HepG2 (cell line): Measurements from ENCODE around the gene LENG1. TPM values are rescaled to one million over a fixed set of nuclear protein-coding genes. Genes with fewer than 3 reads are reported as not detected.

ENCODE experiments used
- ATAC-seq: fragments of 200-7000 bp; cut with Tn5 transposase; 3 replicates; pipeline ENCODE4 v1.9.1; 2020; ENCODE audit warnings: mild to moderate bottlenecking, moderate library complexity
- BruUV-seq: library from RNA; stranded (reverse); fragments of 400-500 nt; replicated peaks from 2 replicates; lab custom pipeline; 2021; lab: Mats Ljungman, UMichigan
- CTCF ChIA-PET: fragments of 300-600 bp; formaldehyde crosslinking; extraction: SDS; loops from one replicate; lab custom pipeline; 2021; ENCODE audit warnings: low total read pairs, inconsistent platforms, low intra/inter-chr PET ratio; lab: Yijun Ruan, JAX
- POLR2A ChIA-PET: fragments of 350-600 bp; sonication (Branson Sonifier 250); formaldehyde crosslinking; loops from one replicate; lab custom pipeline; 2020; ENCODE audit warnings: antibody characterized with exemption, inconsistent platforms; lab: Yijun Ruan, JAX
- DNase-seq: peaks from one replicate; pipeline ENCODE4 v3.0.0-alpha.2; 2015; ENCODE audit warnings: low spot score
- FAIRE-seq: peaks from 3 replicates; lab custom pipeline; 2011; peaks lifted over from hg19 to GRCh38; lab: Jason Lieb, UNC
- H2AFZ ChIP-seq: one replicate; pipeline ENCODE4 v1.6.1; 2011; ENCODE audit warnings: low read length, inconsistent platforms
- H3K27ac ChIP-seq: fragments of 300-600 bp; 3 replicates; pipeline ENCODE4 v1.8.0; 2011; ENCODE audit warnings: mixed run types, mild to moderate bottlenecking, mixed read lengths, low read length, inconsistent platforms; ENCODE audit not compliant: insufficient read depth; ENCODE audit errors: extremely low read length
- H3K27me3 ChIP-seq, 2 experiments: fragments of 200-600 bp in 1 of 2; 2 replicates in 1 of 2; 3 replicates in 1 of 2; pipeline versions ENCODE4 v1.6.0 to v1.8.0; 2011; ENCODE audit warnings: low read length in 2 of 2, mild to moderate bottlenecking in 2 of 2, moderate library complexity in 2 of 2, inconsistent platforms in 1 of 2; ENCODE audit not compliant: insufficient read depth in 2 of 2, control insufficient read depth in 1 of 2
- H3K36me3 ChIP-seq, 2 experiments: fragments of 200-600 bp in 1 of 2; replicated peaks in 1 of 2; 2 replicates in 1 of 2; 3 replicates in 1 of 2; pipeline versions ENCODE4 v1.5.1 to v1.8.0; 2011; ENCODE audit warnings: low read length in 2 of 2, inconsistent platforms in 1 of 2; ENCODE audit not compliant: insufficient read depth in 2 of 2, control insufficient read depth in 1 of 2
- H3K4me1 ChIP-seq: 2 replicates; pipeline ENCODE4 v1.5.1; 2012; ENCODE audit warnings: low read length, inconsistent platforms; ENCODE audit not compliant: insufficient read depth
- H3K4me2 ChIP-seq: 2 replicates; pipeline ENCODE4 v1.6.0; 2011; ENCODE audit warnings: low read depth, low read length, inconsistent platforms
- H3K4me3 ChIP-seq, 3 experiments: fragments of 200-600 bp in 1 of 3; sonication (generic), shearing (Covaris generic) in 1 of 3; replicated peaks in 1 of 3; 2 replicates each; pipeline ENCODE4 v1.5.1; 2011 to 2016; ENCODE audit warnings: low read length in 3 of 3, inconsistent platforms in 2 of 3, low read depth in 2 of 3, mild to moderate bottlenecking in 2 of 3, control low read depth in 1 of 3, mixed read lengths in 1 of 3; ENCODE audit not compliant: insufficient read depth in 1 of 3
- H3K79me2 ChIP-seq: one replicate; pipeline ENCODE4 v1.6.1; 2011; ENCODE audit warnings: low read length, inconsistent platforms; ENCODE audit not compliant: insufficient read depth
- H3K9ac ChIP-seq: 2 replicates; pipeline ENCODE4 v1.6.0; 2011; ENCODE audit warnings: mild to moderate bottlenecking, low read depth, low read length, inconsistent platforms; ENCODE audit not compliant: insufficient read depth
- H3K9me3 ChIP-seq: 2 replicates; pipeline ENCODE4 v1.5.1; 2012; ENCODE audit warnings: mild to moderate bottlenecking, low read length
- H4K20me1 ChIP-seq: 2 replicates; pipeline ENCODE4 v1.6.0; 2011; ENCODE audit warnings: inconsistent platforms, mild to moderate bottlenecking, low read length, moderate library complexity; ENCODE audit not compliant: insufficient read depth
- AGO2 ChIP-seq: fragments of 200-400 bp; formaldehyde crosslinking; optimal IDR thresholded peaks from 2 replicates; pipeline ENCODE3; 2017; ENCODE audit warnings: mild to moderate bottlenecking, low read depth, low read length, moderate library complexity
- AKAP8 ChIP-seq: sonication (generic); formaldehyde crosslinking; IDR thresholded peaks from 2 replicates; pipeline ENCODE4 v1.5.1; 2020; ENCODE audit warnings: mild to moderate bottlenecking, missing genetic modification reagents
- KDM2A ChIP-seq: sonication (generic); formaldehyde crosslinking; IDR thresholded peaks from 2 replicates; pipeline ENCODE4 v1.4.0; 2020; ENCODE audit warnings: low read depth, missing genetic modification reagents, borderline replicate concordance
- POGZ ChIP-seq: sonication (generic); formaldehyde crosslinking; IDR thresholded peaks from 2 replicates; pipeline ENCODE4 v1.4.0; 2020; ENCODE audit warnings: mild to moderate bottlenecking, missing genetic modification reagents
- POLR2G ChIP-seq: fragments of 200-400 bp; formaldehyde crosslinking; IDR thresholded peaks from 2 replicates; pipeline ENCODE4 v1.6.1; 2018; ENCODE audit warnings: mild to moderate bottlenecking, low read depth, low read length, moderate library complexity
- RNF2 ChIP-seq: fragments of 450-650 bp; conservative IDR thresholded peaks from 2 replicates; pipeline ENCODE4 v1.6.1; 2016; ENCODE audit warnings: low read depth
- ZBTB10 ChIP-seq: sonication (generic); formaldehyde crosslinking; IDR thresholded peaks from 2 replicates; pipeline ENCODE4 v1.4.0; 2020; ENCODE audit warnings: missing genetic modification reagents, borderline replicate concordance
- WGBS: methylation state at CpG from one replicate; pipeline ENCODE4 v1.1.6; 2017; ENCODE audit warnings: low lambda C conversion rate; 5-methylcytosine and 5-hydroxymethylcytosine counted together
- in situ Hi-C: cut with HindIII; loops from 2 replicates; pipeline ENCODE4 v1.10.0; 2017; ENCODE audit warnings: low pct_unique_long_range_greater_than_20kb; ENCODE audit not compliant: extremely low pct_ligation_motif_present
- intact Hi-C: fragments of 100-400 bp; cut with micrococcal nuclease; formaldehyde crosslinking; loops from one replicate; pipeline ENCODE4 v1.10.0; 2022; ENCODE audit not compliant: unreplicated experiment
- polyA plus RNA-seq, 8 experiments: library from polyadenylated mRNA; depleted of rRNA in 3 of 8; stranded (reverse) in 7 of 8; unstranded in 1 of 8; fragments of >200 nt; fragmentation: Illumina TruSeq in 4 of 8; extraction: Trizol in 4 of 8; gene quantifications; 2 replicates each; pipeline versions ENCODE4 v1.2.1 to v1.2.3, GENCODE V29; 2011 to 2016; ENCODE audit warnings: low read depth in 4 of 8, missing spikeins in 1 of 8, mixed read lengths in 1 of 8; ENCODE audit not compliant: insufficient read depth in 1 of 8
- total RNA-seq, 5 experiments: library from RNA; depleted of rRNA; stranded (reverse); fragments of >200 nt; fragmentation: Illumina TruSeq; extraction: Trizol; gene quantifications; 2 replicates each; pipeline ENCODE4 v1.2.3, GENCODE V29; 2016; ENCODE audit warnings: low read depth in 1 of 5
- TF ChIP-seq, protein P1 (sequence below): sonication (generic); formaldehyde crosslinking; IDR thresholded peaks from 2 replicates; pipeline ENCODE4 v1.4.0; 2020; ENCODE audit warnings: missing genetic modification reagents
- TF ChIP-seq, protein P2 (sequence below): IDR thresholded peaks from 2 replicates; pipeline ENCODE4 v1.6.1; 2018; ENCODE audit warnings: missing genetic modification reagents, mild to moderate bottlenecking, missing compliant biosample characterization
- TF ChIP-seq, protein P3 (sequence below): sonication (generic); formaldehyde crosslinking; IDR thresholded peaks from 2 replicates; pipeline ENCODE4 v1.5.1; 2020; ENCODE audit warnings: mild to moderate bottlenecking, missing genetic modification reagents, borderline replicate concordance

LENG1 gene
- total and polyA plus RNA-seq, 2 of the 13 experiments (the other 11 are each of a cell fraction or from before 2014, with no cell fraction given) = 1.8 to 3.8 TPM

- TF ChIP-seq, protein P1, sequence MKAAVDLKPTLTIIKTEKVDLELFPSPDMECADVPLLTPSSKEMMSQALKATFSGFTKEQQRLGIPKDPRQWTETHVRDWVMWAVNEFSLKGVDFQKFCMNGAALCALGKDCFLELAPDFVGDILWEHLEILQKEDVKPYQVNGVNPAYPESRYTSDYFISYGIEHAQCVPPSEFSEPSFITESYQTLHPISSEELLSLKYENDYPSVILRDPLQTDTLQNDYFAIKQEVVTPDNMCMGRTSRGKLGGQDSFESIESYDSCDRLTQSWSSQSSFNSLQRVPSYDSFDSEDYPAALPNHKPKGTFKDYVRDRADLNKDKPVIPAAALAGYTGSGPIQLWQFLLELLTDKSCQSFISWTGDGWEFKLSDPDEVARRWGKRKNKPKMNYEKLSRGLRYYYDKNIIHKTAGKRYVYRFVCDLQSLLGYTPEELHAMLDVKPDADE (CRISPR knock-in tag) = no peak
Observed at GRCh38 chr19:54173951-54174834, 14.7 kb upstream of the LENG1 start (continued).

- Histone ChIP-seq H3K9me3 (no peaks in the 10 kb centered on the region), H3K4me1 (peaks cover 8% of the 10 kb centered on the region; the same call in 1 of the 2 replicates), H3K36me3 (peaks cover 0 to 4% of the 10 kb centered on the region in 2 experiments; a peak in 2 of 5 replicates), H2AFZ (no peak overlapping the region), H3K4me3 (no peak overlapping the region; a peak in 1 of 6 replicates), H4K20me1 (no peaks in the 10 kb centered on the region), H3K79me2 (no peaks in the 10 kb centered on the region), H3K27me3 (no peaks in the 10 kb centered on the region), H3K27ac (no peak overlapping the region), H3K9ac (no peak overlapping the region), H3K4me2 (no peak overlapping the region)
- no TSS peak for BruUV-seq
- ChIA-PET POLR2A (interaction anchor here (1.7 to 1.8 kb wide), 2 partner anchors 15 to 16 kb away, joined by 3 to 11 read pairs; partner anchors contain the start of gene MBOAT7), CTCF (no interaction called here)
- in situ Hi-C loops (no loop called here), intact Hi-C loops (no loop called here)
- WGBS = 51% methylated on average over 11 of the region's 15 CpGs
- FAIRE-seq (no peak), DNase-seq (no peak), ATAC-seq (no peak; the same call in 2 of the 3 replicates)
- TF ChIP-seq, protein P2, sequence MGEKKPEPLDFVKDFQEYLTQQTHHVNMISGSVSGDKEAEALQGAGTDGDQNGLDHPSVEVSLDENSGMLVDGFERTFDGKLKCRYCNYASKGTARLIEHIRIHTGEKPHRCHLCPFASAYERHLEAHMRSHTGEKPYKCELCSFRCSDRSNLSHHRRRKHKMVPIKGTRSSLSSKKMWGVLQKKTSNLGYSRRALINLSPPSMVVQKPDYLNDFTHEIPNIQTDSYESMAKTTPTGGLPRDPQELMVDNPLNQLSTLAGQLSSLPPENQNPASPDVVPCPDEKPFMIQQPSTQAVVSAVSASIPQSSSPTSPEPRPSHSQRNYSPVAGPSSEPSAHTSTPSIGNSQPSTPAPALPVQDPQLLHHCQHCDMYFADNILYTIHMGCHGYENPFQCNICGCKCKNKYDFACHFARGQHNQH (CRISPR knock-in tag) = 0 out of 2 replicates have a peak, but pooled peaks have one; percentile 1
- TF ChIP-seq AGO2 = peak; percentile 3
- TF ChIP-seq KDM2A (CRISPR knock-in tag) = peak; percentile 57
- peak; percentile 60 for TF ChIP-seq POLR2G
- TF ChIP-seq AKAP8 (CRISPR knock-in tag) = peak; percentile 68; the same call in 1 of the 2 replicates
- TF ChIP-seq RNF2 = no peak
- TF ChIP-seq, protein P3, sequence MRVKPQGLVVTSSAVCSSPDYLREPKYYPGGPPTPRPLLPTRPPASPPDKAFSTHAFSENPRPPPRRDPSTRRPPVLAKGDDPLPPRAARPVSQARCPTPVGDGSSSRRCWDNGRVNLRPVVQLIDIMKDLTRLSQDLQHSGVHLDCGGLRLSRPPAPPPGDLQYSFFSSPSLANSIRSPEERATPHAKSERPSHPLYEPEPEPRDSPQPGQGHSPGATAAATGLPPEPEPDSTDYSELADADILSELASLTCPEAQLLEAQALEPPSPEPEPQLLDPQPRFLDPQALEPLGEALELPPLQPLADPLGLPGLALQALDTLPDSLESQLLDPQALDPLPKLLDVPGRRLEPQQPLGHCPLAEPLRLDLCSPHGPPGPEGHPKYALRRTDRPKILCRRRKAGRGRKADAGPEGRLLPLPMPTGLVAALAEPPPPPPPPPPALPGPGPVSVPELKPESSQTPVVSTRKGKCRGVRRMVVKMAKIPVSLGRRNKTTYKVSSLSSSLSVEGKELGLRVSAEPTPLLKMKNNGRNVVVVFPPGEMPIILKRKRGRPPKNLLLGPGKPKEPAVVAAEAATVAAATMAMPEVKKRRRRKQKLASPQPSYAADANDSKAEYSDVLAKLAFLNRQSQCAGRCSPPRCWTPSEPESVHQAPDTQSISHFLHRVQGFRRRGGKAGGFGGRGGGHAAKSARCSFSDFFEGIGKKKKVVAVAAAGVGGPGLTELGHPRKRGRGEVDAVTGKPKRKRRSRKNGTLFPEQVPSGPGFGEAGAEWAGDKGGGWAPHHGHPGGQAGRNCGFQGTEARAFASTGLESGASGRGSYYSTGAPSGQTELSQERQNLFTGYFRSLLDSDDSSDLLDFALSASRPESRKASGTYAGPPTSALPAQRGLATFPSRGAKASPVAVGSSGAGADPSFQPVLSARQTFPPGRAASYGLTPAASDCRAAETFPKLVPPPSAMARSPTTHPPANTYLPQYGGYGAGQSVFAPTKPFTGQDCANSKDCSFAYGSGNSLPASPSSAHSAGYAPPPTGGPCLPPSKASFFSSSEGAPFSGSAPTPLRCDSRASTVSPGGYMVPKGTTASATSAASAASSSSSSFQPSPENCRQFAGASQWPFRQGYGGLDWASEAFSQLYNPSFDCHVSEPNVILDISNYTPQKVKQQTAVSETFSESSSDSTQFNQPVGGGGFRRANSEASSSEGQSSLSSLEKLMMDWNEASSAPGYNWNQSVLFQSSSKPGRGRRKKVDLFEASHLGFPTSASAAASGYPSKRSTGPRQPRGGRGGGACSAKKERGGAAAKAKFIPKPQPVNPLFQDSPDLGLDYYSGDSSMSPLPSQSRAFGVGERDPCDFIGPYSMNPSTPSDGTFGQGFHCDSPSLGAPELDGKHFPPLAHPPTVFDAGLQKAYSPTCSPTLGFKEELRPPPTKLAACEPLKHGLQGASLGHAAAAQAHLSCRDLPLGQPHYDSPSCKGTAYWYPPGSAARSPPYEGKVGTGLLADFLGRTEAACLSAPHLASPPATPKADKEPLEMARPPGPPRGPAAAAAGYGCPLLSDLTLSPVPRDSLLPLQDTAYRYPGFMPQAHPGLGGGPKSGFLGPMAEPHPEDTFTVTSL (CRISPR knock-in tag) = no peak
- TF ChIP-seq POGZ = no peak
- TF ChIP-seq ZBTB10 (CRISPR knock-in tag) = no peak
Observed at GRCh38 chr19:54173359-54173699, 13.8 kb upstream of the LENG1 start.
